HEK293 (cell line): ENCODE data around the gene SPECC1.

Experiments used
- CTCF ChIA-PET: fragments of 350-600 bp; formaldehyde crosslinking; extraction: SDS; loops from one replicate; lab custom pipeline; 2021; ENCODE audit warnings: antibody characterized with exemption; lab: Yijun Ruan, JAX
- POLR2A ChIA-PET: fragments of 300-600 bp; formaldehyde crosslinking; extraction: SDS; loops from one replicate; lab custom pipeline; 2020; ENCODE audit warnings: antibody characterized with exemption, inconsistent platforms; lab: Yijun Ruan, JAX
- H3K27ac ChIP-seq: fragments of 200-500 bp; sonication (Bioruptor generic); 2 replicates; pipeline ENCODE4 v1.5.1; 2014; ENCODE audit warnings: low read depth, low read length, control low read depth, inconsistent platforms; ENCODE audit errors: extremely low read depth
- H3K36me3 ChIP-seq, 2 experiments: fragments of 200-500 bp in 1 of 2; sonication (Bioruptor generic) in 1 of 2; 1 replicate in 1 of 2; 2 replicates in 1 of 2; pipeline ENCODE4 v1.5.1; 2014 to 2017; ENCODE audit warnings: inconsistent platforms in 2 of 2, low read length in 2 of 2; ENCODE audit not compliant: control insufficient read depth in 2 of 2, insufficient read depth in 1 of 2
- H3K4me1 ChIP-seq: fragments of 200-500 bp; sonication (Bioruptor generic); 2 replicates; pipeline ENCODE4 v1.5.1; 2014; ENCODE audit warnings: mild to moderate bottlenecking, low read length, inconsistent platforms; ENCODE audit not compliant: control insufficient read depth, insufficient read depth
- H3K4me3 ChIP-seq: 2 replicates; pipeline ENCODE4 v1.5.1; 2011; ENCODE audit warnings: low read depth, mild to moderate bottlenecking, control low read depth, low read length, moderate library complexity
- H3K9me3 ChIP-seq: fragments of 200-500 bp; sonication (Bioruptor generic); 2 replicates; pipeline ENCODE4 v1.5.1; 2014; ENCODE audit warnings: low read depth, low read length, inconsistent platforms; ENCODE audit not compliant: control insufficient read depth, insufficient read depth
- MYNN ChIP-seq: fragments of 450-650 bp; formaldehyde crosslinking; IDR thresholded peaks from 2 replicates; pipeline ENCODE4 v1.5.1; 2016; ENCODE audit warnings: missing biosample characterization, missing genetic modification characterization, borderline replicate concordance
- PRDM6 ChIP-seq: fragments of 450-650 bp; formaldehyde crosslinking; IDR thresholded peaks from 2 replicates; pipeline ENCODE4 v1.5.1; 2017; ENCODE audit warnings: missing biosample characterization, missing genetic modification characterization
- SCRT2 ChIP-seq: fragments of 450-650 bp; formaldehyde crosslinking; IDR thresholded peaks from 2 replicates; pipeline ENCODE4 v1.5.1; 2016; ENCODE audit warnings: missing biosample characterization, missing genetic modification characterization
- SP7 ChIP-seq: fragments of 450-650 bp; formaldehyde crosslinking; IDR thresholded peaks from 2 replicates; pipeline ENCODE4 v1.5.1; 2016; ENCODE audit warnings: missing biosample characterization, missing genetic modification characterization
- TSHZ1 ChIP-seq: fragments of 450-650 bp; formaldehyde crosslinking; IDR thresholded peaks from 2 replicates; pipeline ENCODE4 v1.5.1; 2016; ENCODE audit warnings: missing biosample characterization, missing genetic modification characterization, borderline replicate concordance
- ZBTB1 ChIP-seq: fragments of 450-650 bp; formaldehyde crosslinking; IDR thresholded peaks from 2 replicates; pipeline ENCODE4 v1.5.1; 2016; ENCODE audit warnings: missing biosample characterization, missing genetic modification characterization
- ZBTB26 ChIP-seq: fragments of 450-650 bp; formaldehyde crosslinking; optimal IDR thresholded peaks from 2 replicates; pipeline ENCODE3; 2016; ENCODE audit warnings: missing biosample characterization, mild to moderate bottlenecking, missing genetic modification characterization
- ZFHX2 ChIP-seq: fragments of 450-650 bp; formaldehyde crosslinking; conservative IDR thresholded peaks from 2 replicates; pipeline ENCODE4 v1.5.1; 2016; ENCODE audit warnings: missing biosample characterization, missing genetic modification characterization
- ZNF140 ChIP-seq: fragments of 450-650 bp; formaldehyde crosslinking; IDR thresholded peaks from 2 replicates; pipeline ENCODE4 v1.5.1; 2016; ENCODE audit warnings: missing biosample characterization, missing genetic modification characterization
- ZNF157 ChIP-seq: fragments of 450-650 bp; formaldehyde crosslinking; IDR thresholded peaks from 2 replicates; pipeline ENCODE4 v1.5.1; 2016; ENCODE audit warnings: missing biosample characterization, missing genetic modification characterization
- ZNF214 ChIP-seq: fragments of 450-650 bp; formaldehyde crosslinking; IDR thresholded peaks from 2 replicates; pipeline ENCODE4 v1.5.1; 2017; ENCODE audit warnings: missing biosample characterization, mild to moderate bottlenecking, missing genetic modification characterization, borderline replicate concordance
- ZNF398 ChIP-seq: fragments of 450-650 bp; formaldehyde crosslinking; IDR thresholded peaks from 2 replicates; pipeline ENCODE4 v1.5.1; 2017; ENCODE audit warnings: missing biosample characterization, missing genetic modification characterization
- ZNF449 ChIP-seq: fragments of 450-650 bp; formaldehyde crosslinking; IDR thresholded peaks from 2 replicates; pipeline ENCODE4 v1.5.1; 2017; ENCODE audit warnings: missing biosample characterization, mild to moderate bottlenecking, missing genetic modification characterization, moderate library complexity
- ZNF501 ChIP-seq: fragments of 450-650 bp; formaldehyde crosslinking; IDR thresholded peaks from 2 replicates; pipeline ENCODE4 v1.5.1; 2016; ENCODE audit warnings: missing biosample characterization, missing genetic modification characterization

SPECC1 gene

GRCh38 chr17:20171741-20172365 is 162.7 kb downstream of the SPECC1 start (continued):
- TF ChIP-seq ZBTB26 (tag by site-specific recombination) (no peak), ZNF140 (tag by site-specific recombination) (no peak), SP7 (no peak), SCRT2 (tag by site-specific recombination) (no peak)

- POLR2A ChIA-PET = interaction anchor here (1.0 kb wide), 1 partner anchor 15 kb away, joined by 3 read pairs; no protein-coding TSS in a partner anchor
- no peak overlapping the region for H3K27ac ChIP-seq
Observed at GRCh38 chr17:20172376-20172775, 163.2 kb downstream of the SPECC1 start.

GRCh38 chr17:20173091-20173490 is 163.9 kb downstream of the SPECC1 start:
- CTCF ChIA-PET = interaction anchor here (1.0 kb wide), 1 partner anchor 51 kb away, joined by 3 read pairs; no protein-coding TSS in a partner anchor
- H3K4me1 ChIP-seq = 0 out of 2 replicates have a peak, but pooled peaks cover 2% of the 10 kb centered on the region
- POLR2A ChIA-PET = no interaction called here
- no peak overlapping the region for H3K27ac ChIP-seq
- no peaks in the 10 kb centered on the region for H3K9me3 ChIP-seq
- H3K4me3 ChIP-seq = no peak overlapping the region
- H3K36me3 ChIP-seq = no peaks in the 10 kb centered on the region
- no peak for TF ChIP-seq ZNF449 (tag by site-specific recombination)
- TF ChIP-seq ZNF501 (tag by site-specific recombination) = no peak
- TF ChIP-seq ZNF214 (tag by site-specific recombination) = no peak
- no peak for TF ChIP-seq MYNN
- TF ChIP-seq ZBTB1 = no peak
- TF ChIP-seq ZNF157 (tag by site-specific recombination) = no peak
- no peak for TF ChIP-seq TSHZ1

More at GRCh38 chr17:20172376-20172775, 163.2 kb downstream of the SPECC1 start:
- CTCF ChIA-PET = interaction anchor here (0.6 to 1.0 kb wide), 3 partner anchors 15 to 407 kb away, joined by 3 to 4 read pairs (median 3); no protein-coding TSS in a partner anchor
- Histone ChIP-seq H3K4me1 (0 out of 2 replicates have a peak, but pooled peaks cover 2% of the 10 kb centered on the region), H3K9me3 (no peaks in the 10 kb centered on the region), H3K4me3 (no peak overlapping the region), H3K36me3 (no peaks in the 10 kb centered on the region)
- TF ChIP-seq ZFHX2 (tag by site-specific recombination) = peak; percentile 46
- TF ChIP-seq PRDM6 (tag by site-specific recombination) = no peak
- peak; percentile 95 for TF ChIP-seq ZNF449 (tag by site-specific recombination)
- peak; percentile 47; the same call in 1 of the 2 replicates for TF ChIP-seq ZNF398
